Measurements from ENCODE around the gene CASTOR1.

CASTOR1 gene

DNA sequence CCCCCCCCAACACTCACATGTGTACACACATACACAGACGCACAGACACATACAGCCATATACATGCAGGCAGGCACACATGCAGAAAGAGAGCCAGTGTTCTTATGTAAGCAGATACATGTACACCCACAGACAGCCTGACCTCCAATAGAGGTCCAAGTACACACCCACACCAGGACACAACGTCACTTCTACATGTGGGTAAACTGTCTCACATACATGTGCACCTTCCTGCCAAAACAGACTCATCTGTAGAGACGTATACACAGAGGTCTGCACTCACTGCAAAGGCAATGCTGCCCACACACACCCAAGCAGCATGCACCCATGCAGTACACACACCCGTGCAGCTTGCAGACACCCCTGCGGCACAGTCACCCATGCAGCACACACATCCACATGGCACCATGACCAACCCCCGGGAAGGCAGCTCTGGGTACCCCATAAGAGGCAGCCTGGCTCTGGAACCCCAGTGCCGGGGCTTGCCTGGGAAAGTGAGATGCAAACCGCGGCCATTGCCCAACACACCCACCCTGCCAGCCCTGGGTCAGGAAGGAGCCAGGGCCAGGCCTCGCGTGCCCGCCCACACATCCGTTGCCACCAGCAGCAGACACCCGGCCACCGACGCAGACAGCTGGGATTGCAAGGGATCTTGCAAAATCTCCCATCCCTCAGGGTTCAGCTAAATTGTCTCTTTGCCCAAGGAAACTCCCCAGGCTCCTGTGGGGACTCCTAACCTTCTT is 10.1 kb downstream of the CASTOR1 start:
- no peak overlapping the region for H3K27ac ChIP-seq (ENCODE audit: low read length)
- no peaks in the 10 kb centered on the region for H3K27me3 ChIP-seq (ENCODE audit: low read depth, low read length)
- H3K4me1 ChIP-seq (ENCODE audit: control insufficient read depth in 1 of 2, insufficient read depth in 2 of 2, low read length in 2 of 2), result peaks cover 0 to 14% of the 10 kb centered on the region in 2 donors
- no peak overlapping the region for H3K4me3 ChIP-seq (ENCODE audit: low read depth in 1 of 2, low read length in 2 of 2)
- peaks cover 0 to 7% of the 10 kb centered on the region in 2 donors for H3K36me3 ChIP-seq (ENCODE audit: control insufficient read depth in 1 of 2, insufficient read depth in 2 of 2, low read length in 2 of 2)
- H3K9me3 ChIP-seq (ENCODE audit: control insufficient read depth in 1 of 2, low read length in 2 of 2), result no peaks in the 10 kb centered on the region

DNA sequence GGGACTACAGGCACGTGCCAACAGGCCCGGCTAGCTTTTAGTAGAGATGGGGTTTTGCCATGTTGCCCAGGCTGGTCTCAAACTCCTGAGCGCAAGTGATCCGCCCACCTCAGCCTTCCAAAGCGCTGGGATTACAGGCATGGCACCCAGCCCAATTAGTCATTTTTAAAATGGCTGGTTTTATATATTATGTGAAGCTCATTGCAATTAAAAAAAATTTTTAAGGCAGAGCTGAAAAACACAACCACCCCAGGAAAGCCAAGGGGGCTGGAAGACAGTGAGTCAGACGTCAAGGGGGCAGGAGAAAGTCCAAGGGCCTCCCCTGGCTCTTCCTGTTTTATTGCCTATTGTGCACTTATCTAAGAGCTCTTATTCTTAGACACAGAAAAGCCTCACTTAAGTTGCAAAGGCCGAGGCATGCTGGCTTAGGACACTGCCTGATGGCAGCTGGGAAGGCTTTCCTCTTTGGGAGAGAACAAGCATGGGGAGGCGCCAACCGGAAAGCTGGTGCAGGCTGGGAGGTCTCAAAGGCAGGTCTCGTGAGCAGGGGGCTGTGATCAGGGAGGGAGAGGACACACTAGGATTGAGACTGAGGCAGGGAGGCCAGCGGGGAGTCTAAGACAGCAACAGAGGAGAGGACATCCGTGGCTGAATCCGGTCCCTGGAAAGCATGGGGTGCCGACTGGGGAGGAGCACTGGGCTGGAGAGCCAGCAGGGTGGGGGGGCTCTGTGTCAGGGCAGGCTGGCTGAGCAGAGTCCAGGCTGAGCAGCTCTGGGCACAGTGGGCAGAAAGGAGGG is 11.6 kb downstream of the CASTOR1 start:
- Histone ChIP-seq H3K4me3 (ENCODE audit: low read depth in 1 of 2, low read length in 2 of 2) (no peak overlapping the region), H3K36me3 (ENCODE audit: control insufficient read depth in 1 of 2, insufficient read depth in 2 of 2, low read length in 2 of 2) (no peaks in the 10 kb centered on the region), H3K27me3 (ENCODE audit: low read depth, low read length) (no peaks in the 10 kb centered on the region), H3K27ac (ENCODE audit: low read length) (no peak overlapping the region), H3K4me1 (ENCODE audit: control insufficient read depth in 1 of 2, insufficient read depth in 2 of 2, low read length in 2 of 2) (peaks cover 0 to 14% of the 10 kb centered on the region in 2 donors), H3K9me3 (ENCODE audit: control insufficient read depth in 1 of 2, low read length in 2 of 2) (no peaks in the 10 kb centered on the region)

DNA sequence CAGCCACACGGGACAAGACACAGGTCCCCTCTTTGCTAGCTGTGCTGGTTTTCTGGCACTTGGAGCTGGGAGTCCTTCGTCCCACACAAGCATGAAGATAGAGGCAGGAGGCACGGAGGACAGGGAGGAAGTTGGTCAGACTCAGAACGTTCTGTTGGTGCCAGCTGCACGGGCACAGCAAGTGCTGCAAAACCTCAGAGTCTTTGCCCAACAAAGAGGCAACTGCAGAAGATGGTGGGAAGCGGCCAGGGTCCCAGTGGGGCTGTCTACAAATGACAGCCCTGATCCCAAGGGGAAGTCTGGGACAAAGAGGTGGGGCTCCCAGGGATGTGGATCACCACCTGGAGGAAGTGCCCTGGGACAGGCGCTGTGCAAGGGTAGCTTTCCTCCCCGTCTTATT is 13.3 kb downstream of the CASTOR1 start:
- no peak overlapping the region for H3K27ac ChIP-seq (ENCODE audit: low read length)
- peaks cover 0 to 14% of the 10 kb centered on the region in 2 donors for H3K4me1 ChIP-seq (ENCODE audit: control insufficient read depth in 1 of 2, insufficient read depth in 2 of 2, low read length in 2 of 2)
- H3K27me3 ChIP-seq (ENCODE audit: low read depth, low read length), result no peaks in the 10 kb centered on the region
- no peaks in the 10 kb centered on the region for H3K36me3 ChIP-seq (ENCODE audit: control insufficient read depth in 1 of 2, insufficient read depth in 2 of 2, low read length in 2 of 2)
- H3K9me3 ChIP-seq (ENCODE audit: control insufficient read depth in 1 of 2, low read length in 2 of 2), result no peaks in the 10 kb centered on the region
- H3K4me3 ChIP-seq (ENCODE audit: low read depth in 1 of 2, low read length in 2 of 2), result no peak overlapping the region

- H3K9me3 ChIP-seq (ENCODE audit: control insufficient read depth in 1 of 2, low read length in 2 of 2), result no peaks in the 10 kb centered on the region
- H3K4me3 ChIP-seq (ENCODE audit: low read depth in 1 of 2, low read length in 2 of 2), result no peak overlapping the region
- no peak overlapping the region for H3K27ac ChIP-seq (ENCODE audit: low read length)
- no peaks in the 10 kb centered on the region for H3K27me3 ChIP-seq (ENCODE audit: low read depth, low read length)
- peaks cover 0 to 14% of the 10 kb centered on the region in 2 donors for H3K4me1 ChIP-seq (ENCODE audit: control insufficient read depth in 1 of 2, insufficient read depth in 2 of 2, low read length in 2 of 2)
- H3K36me3 ChIP-seq (ENCODE audit: control insufficient read depth in 1 of 2, insufficient read depth in 2 of 2, low read length in 2 of 2), result no peaks in the 10 kb centered on the region
Observed at GRCh38 chr22:30275625-30276024, 13.7 kb downstream of the CASTOR1 start.

GRCh38 chr22:30274437-30274812 is 14.9 kb downstream of the CASTOR1 start:
- no peaks in the 10 kb centered on the region for H3K9me3 ChIP-seq (ENCODE audit: control insufficient read depth in 1 of 2, low read length in 2 of 2)
- no peak overlapping the region for H3K4me3 ChIP-seq (ENCODE audit: low read depth in 1 of 2, low read length in 2 of 2)
- no peak overlapping the region for H3K27ac ChIP-seq (ENCODE audit: low read length)
- no peaks in the 10 kb centered on the region for H3K36me3 ChIP-seq (ENCODE audit: control insufficient read depth in 1 of 2, insufficient read depth in 2 of 2, low read length in 2 of 2)
- H3K4me1 ChIP-seq (ENCODE audit: control insufficient read depth in 1 of 2, insufficient read depth in 2 of 2, low read length in 2 of 2), result peaks cover 0 to 14% of the 10 kb centered on the region in 2 donors
- no peaks in the 10 kb centered on the region for H3K27me3 ChIP-seq (ENCODE audit: low read depth, low read length)

GRCh38 chr22:30273711-30274436 is 15.4 kb downstream of the CASTOR1 start:
- Histone ChIP-seq H3K27me3 (ENCODE audit: low read depth, low read length) (no peaks in the 10 kb centered on the region), H3K27ac (ENCODE audit: low read length) (no peak overlapping the region), H3K4me1 (ENCODE audit: control insufficient read depth in 1 of 2, insufficient read depth in 2 of 2, low read length in 2 of 2) (peaks cover 0 to 14% of the 10 kb centered on the region in 2 donors)

DNA sequence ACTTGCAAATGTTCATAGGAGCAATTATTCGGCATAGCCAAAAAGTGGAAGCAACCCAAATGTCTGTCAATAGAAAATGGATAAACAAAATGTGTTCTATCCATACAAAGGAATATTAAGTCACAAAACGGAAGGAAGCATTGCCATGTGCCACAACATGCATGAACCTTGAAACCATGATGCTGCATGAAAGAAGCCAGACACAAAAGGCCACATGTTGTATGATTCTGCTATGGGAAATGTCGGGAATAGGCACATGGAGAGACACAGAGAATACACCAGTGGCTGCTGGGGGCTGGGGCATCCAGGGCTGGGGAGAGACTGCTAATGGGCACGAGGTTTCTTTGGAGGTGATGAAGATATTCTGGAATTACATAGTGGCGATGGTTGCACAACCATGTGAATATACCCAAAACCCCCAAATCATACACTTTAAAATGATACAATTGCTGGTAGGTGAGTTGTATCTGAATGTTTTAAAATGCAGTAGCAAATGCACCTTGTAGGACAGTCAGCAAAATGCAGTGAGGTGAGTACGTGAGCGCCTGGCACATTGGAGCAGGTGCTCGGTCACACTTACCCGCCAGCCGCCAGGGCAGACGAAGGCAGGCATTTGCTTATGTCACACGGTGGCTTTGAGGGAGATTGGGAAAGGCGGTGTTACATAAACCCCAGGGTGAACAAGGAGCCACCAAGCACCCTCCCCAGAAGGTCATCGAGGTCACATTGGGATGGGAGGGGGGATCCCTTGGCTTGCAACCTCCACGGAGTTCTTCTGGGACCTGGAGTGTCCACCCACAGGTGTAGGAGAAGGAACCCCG is 16.3 kb downstream of the CASTOR1 start:
- Histone ChIP-seq H3K36me3 (ENCODE audit: control insufficient read depth in 1 of 2, insufficient read depth in 2 of 2, low read length in 2 of 2) (no peaks in the 10 kb centered on the region), H3K9me3 (ENCODE audit: control insufficient read depth in 1 of 2, low read length in 2 of 2) (no peaks in the 10 kb centered on the region), H3K27me3 (ENCODE audit: low read depth, low read length) (no peaks in the 10 kb centered on the region), H3K4me1 (ENCODE audit: control insufficient read depth in 1 of 2, insufficient read depth in 2 of 2, low read length in 2 of 2) (peaks cover 0 to 7% of the 10 kb centered on the region in 2 donors), H3K27ac (ENCODE audit: low read length) (no peak overlapping the region), H3K4me3 (ENCODE audit: low read depth in 1 of 2, low read length in 2 of 2) (no peak overlapping the region)

More at GRCh38 chr22:30273711-30274436, 15.4 kb downstream of the CASTOR1 start:
- Histone ChIP-seq H3K9me3 (ENCODE audit: control insufficient read depth in 1 of 2, low read length in 2 of 2) (no peaks in the 10 kb centered on the region), H3K36me3 (ENCODE audit: control insufficient read depth in 1 of 2, insufficient read depth in 2 of 2, low read length in 2 of 2) (no peaks in the 10 kb centered on the region), H3K4me3 (ENCODE audit: low read depth in 1 of 2, low read length in 2 of 2) (no peak overlapping the region)

DNA sequence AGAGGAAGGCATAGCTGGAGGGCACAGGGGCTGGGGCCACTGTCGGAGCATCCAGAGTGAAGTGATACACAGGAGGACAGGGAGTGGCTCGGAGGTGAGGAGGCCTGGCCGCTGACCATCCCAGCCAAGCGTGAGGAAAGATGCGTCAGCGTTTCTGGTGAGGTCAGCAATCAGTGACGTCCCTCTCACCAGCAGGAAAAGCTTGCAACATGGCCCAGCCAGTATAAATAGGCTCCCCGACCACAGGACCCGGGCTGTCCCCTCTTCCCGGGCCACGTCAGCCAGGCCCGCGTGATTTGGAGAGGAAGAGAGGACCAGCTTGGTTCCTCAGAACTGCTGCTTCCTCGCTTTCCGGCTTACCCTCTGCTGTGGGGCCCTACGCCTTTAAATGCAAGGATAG is 18.5 kb downstream of the CASTOR1 start:
- Histone ChIP-seq H3K27ac (ENCODE audit: low read length) (no peak overlapping the region), H3K4me3 (ENCODE audit: low read depth in 1 of 2, low read length in 2 of 2) (no peak overlapping the region)

GRCh38 chr22:30268331-30268730 is 21.0 kb downstream of the CASTOR1 start:
- Histone ChIP-seq H3K36me3 (ENCODE audit: control insufficient read depth in 1 of 2, insufficient read depth in 2 of 2, low read length in 2 of 2) (no peaks in the 10 kb centered on the region), H3K27ac (ENCODE audit: low read length) (no peak overlapping the region), H3K4me3 (ENCODE audit: low read depth in 1 of 2, low read length in 2 of 2) (no peak overlapping the region), H3K4me1 (ENCODE audit: control insufficient read depth in 1 of 2, insufficient read depth in 2 of 2, low read length in 2 of 2) (no peaks in the 10 kb centered on the region), H3K27me3 (ENCODE audit: low read depth, low read length) (no peaks in the 10 kb centered on the region), H3K9me3 (ENCODE audit: control insufficient read depth in 1 of 2, low read length in 2 of 2) (no peaks in the 10 kb centered on the region)

More for the DNA sequence above, 18.5 kb downstream of the CASTOR1 start:
- no peaks in the 10 kb centered on the region for H3K27me3 ChIP-seq (ENCODE audit: low read depth, low read length)
- H3K9me3 ChIP-seq (ENCODE audit: control insufficient read depth in 1 of 2, low read length in 2 of 2), result no peaks in the 10 kb centered on the region
- no peaks in the 10 kb centered on the region for H3K4me1 ChIP-seq (ENCODE audit: control insufficient read depth in 1 of 2, insufficient read depth in 2 of 2, low read length in 2 of 2)
- H3K36me3 ChIP-seq (ENCODE audit: control insufficient read depth in 1 of 2, insufficient read depth in 2 of 2, low read length in 2 of 2), result no peaks in the 10 kb centered on the region

DNA sequence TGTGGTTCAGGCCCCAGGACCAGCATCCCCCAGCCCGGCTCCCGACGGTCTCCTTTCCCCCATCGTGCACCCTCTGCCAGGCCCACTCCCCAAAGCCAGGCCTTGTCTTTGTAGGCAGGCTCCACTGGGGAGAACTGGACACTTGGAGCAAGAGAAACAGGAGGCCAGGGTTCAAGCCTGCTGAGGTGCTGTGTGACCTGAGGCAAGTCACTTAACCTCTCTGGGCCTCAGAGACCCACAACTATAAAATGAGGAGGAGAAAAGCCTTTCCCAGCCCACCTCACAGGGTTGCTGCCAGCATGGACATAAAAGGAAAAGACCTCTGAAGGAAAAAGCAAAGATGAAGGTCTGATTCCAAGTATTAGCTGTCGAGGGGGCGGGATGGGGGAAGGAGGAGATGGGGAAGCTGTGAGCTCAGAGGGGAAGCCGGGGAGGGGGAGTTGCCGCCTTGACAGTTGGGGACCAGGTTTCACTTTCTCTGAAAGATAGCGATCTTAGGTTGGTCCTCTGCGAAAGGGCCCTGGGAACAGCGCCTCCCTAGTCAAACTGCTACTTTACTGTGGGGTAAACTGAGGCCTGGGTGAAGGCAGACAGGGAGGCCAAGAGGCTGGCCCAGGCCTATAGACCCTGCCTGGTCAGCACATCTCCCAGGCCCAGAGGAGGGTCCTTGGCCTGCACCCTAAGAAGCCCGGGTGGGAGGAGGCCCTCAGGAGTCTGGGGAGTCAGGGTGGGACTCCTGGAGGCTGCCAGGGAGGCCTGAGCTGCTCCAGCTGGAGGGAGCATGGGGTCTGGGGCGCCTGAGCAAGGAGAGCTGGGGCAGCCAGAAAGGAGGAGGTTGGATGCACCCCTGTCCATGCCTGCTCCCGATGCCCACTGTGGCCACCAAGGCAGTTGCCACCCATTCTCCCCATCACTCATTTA is 21.7 kb downstream of the CASTOR1 start:
- H3K9me3 ChIP-seq (ENCODE audit: control insufficient read depth in 1 of 2, low read length in 2 of 2), result no peaks in the 10 kb centered on the region
- H3K4me3 ChIP-seq (ENCODE audit: low read depth in 1 of 2, low read length in 2 of 2), result peak overlapping the region; percentile 31 to 37
- no peaks in the 10 kb centered on the region for H3K27me3 ChIP-seq (ENCODE audit: low read depth, low read length)
- no peaks in the 10 kb centered on the region for H3K36me3 ChIP-seq (ENCODE audit: control insufficient read depth in 1 of 2, insufficient read depth in 2 of 2, low read length in 2 of 2)
- peaks cover 0 to 4% of the 10 kb centered on the region in 2 donors for H3K4me1 ChIP-seq (ENCODE audit: control insufficient read depth in 1 of 2, insufficient read depth in 2 of 2, low read length in 2 of 2)
- H3K27ac ChIP-seq (ENCODE audit: low read length), result peak overlapping the region; percentile 51

Data from muscle layer of duodenum (tissue), 2 donors.